HepG2 (cell line): ENCODE measurements around the gene FOXR2. TPM values are rescaled to one million over a fixed set of nuclear protein-coding genes. Genes with fewer than 3 reads are reported as not detected.

ENCODE experiments used
- GTF2F1 ChIP-seq: fragments of 150-350 bp; IDR thresholded peaks from 2 replicates; pipeline ENCODE4 v1.6.1; 2014; ENCODE audit warnings: low read length
- IKZF1 ChIP-seq: fragments of 450-650 bp; IDR thresholded peaks from 2 replicates; pipeline ENCODE4 v1.7.1; 2016
- NKX3-1 ChIP-seq: sonication (generic); formaldehyde crosslinking; IDR thresholded peaks from 2 replicates; pipeline ENCODE4 v1.5.0; 2020; ENCODE audit warnings: missing genetic modification reagents
- RBFOX2 ChIP-seq: fragments of 200-400 bp; formaldehyde crosslinking; IDR thresholded peaks from 2 replicates; pipeline ENCODE4 v1.6.1; 2017; ENCODE audit warnings: low read depth, mild to moderate bottlenecking, low read length
- ZNF12 ChIP-seq: sonication (generic); formaldehyde crosslinking; IDR thresholded peaks from 2 replicates; pipeline ENCODE4 v1.5.0; 2020; ENCODE audit warnings: missing genetic modification reagents
- polyA plus RNA-seq, 8 experiments: library from polyadenylated mRNA; depleted of rRNA in 3 of 8; stranded (reverse) in 7 of 8; unstranded in 1 of 8; fragments of >200 nt; fragmentation: Illumina TruSeq in 4 of 8; extraction: Trizol in 4 of 8; gene quantifications; 2 replicates each; pipeline versions ENCODE4 v1.2.1 to v1.2.3, GENCODE V29; 2011 to 2016; ENCODE audit warnings: low read depth in 4 of 8, missing spikeins in 1 of 8, mixed read lengths in 1 of 8; ENCODE audit not compliant: insufficient read depth in 1 of 8
- total RNA-seq, 5 experiments: library from RNA; depleted of rRNA; stranded (reverse); fragments of >200 nt; fragmentation: Illumina TruSeq; extraction: Trizol; gene quantifications; 2 replicates each; pipeline ENCODE4 v1.2.3, GENCODE V29; 2016; ENCODE audit warnings: low read depth in 1 of 5
- TF ChIP-seq, protein P1 (sequence below): sonication (generic); formaldehyde crosslinking; IDR thresholded peaks from 2 replicates; pipeline ENCODE4 v1.8.1; 2023; ENCODE audit warnings: missing genetic modification reagents, mild to moderate bottlenecking, borderline replicate concordance
- TF ChIP-seq, protein P2 (sequence below): sonication (generic); formaldehyde crosslinking; IDR thresholded peaks from 2 replicates; pipeline ENCODE4 v1.5.1; 2020; ENCODE audit warnings: missing genetic modification reagents, mild to moderate bottlenecking, borderline replicate concordance
- TF ChIP-seq, protein P3 (sequence below): sonication (generic); formaldehyde crosslinking; IDR thresholded peaks from 2 replicates; pipeline ENCODE4 v1.8.1; 2023; ENCODE audit warnings: mild to moderate bottlenecking, missing genetic modification reagents
- TF ChIP-seq, protein P4 (sequence below): sonication (generic); formaldehyde crosslinking; IDR thresholded peaks from 2 replicates; pipeline ENCODE4 v1.9.0; 2021; ENCODE audit warnings: missing genetic modification reagents, borderline replicate concordance
- TF ChIP-seq, protein P5 (sequence below): IDR thresholded peaks from 2 replicates; pipeline ENCODE4 v1.6.1; 2018; ENCODE audit warnings: missing genetic modification reagents

FOXR2 gene
- total and polyA plus RNA-seq, 2 of the 13 experiments (the other 11 are each of a cell fraction or from before 2014, with no cell fraction given), result not detected

DNA sequence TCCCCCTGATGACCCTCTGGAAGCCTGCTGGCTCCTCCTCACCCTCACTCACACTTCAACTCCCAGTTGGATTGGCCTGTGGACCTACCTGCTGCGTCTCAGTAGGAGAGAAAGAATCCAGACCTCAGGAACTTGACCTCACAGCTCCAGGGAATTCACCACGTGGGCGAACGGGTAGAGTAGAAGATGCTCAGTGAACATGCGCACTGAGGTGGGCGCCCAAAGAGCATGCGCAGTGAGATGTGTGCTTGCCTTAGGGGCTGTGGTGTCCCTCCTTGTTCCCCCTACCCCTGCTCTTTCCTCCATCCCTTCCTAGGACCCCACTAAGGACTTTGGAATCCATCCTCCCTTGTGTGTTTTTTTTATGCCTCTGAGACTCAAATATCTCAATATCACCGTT, 12.9 kb downstream of the FOXR2 start (continued):
- TF ChIP-seq, protein P1, sequence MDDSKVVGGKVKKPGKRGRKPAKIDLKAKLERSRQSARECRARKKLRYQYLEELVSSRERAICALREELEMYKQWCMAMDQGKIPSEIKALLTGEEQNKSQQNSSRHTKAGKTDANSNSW (CRISPR knock-in tag), result no peak
- TF ChIP-seq RBFOX2 (no peak), ZNF12 (CRISPR knock-in tag) (no peak), IKZF1 (no peak), NKX3-1 (CRISPR knock-in tag) (no peak), GTF2F1 (no peak)
- TF ChIP-seq, protein P2, sequence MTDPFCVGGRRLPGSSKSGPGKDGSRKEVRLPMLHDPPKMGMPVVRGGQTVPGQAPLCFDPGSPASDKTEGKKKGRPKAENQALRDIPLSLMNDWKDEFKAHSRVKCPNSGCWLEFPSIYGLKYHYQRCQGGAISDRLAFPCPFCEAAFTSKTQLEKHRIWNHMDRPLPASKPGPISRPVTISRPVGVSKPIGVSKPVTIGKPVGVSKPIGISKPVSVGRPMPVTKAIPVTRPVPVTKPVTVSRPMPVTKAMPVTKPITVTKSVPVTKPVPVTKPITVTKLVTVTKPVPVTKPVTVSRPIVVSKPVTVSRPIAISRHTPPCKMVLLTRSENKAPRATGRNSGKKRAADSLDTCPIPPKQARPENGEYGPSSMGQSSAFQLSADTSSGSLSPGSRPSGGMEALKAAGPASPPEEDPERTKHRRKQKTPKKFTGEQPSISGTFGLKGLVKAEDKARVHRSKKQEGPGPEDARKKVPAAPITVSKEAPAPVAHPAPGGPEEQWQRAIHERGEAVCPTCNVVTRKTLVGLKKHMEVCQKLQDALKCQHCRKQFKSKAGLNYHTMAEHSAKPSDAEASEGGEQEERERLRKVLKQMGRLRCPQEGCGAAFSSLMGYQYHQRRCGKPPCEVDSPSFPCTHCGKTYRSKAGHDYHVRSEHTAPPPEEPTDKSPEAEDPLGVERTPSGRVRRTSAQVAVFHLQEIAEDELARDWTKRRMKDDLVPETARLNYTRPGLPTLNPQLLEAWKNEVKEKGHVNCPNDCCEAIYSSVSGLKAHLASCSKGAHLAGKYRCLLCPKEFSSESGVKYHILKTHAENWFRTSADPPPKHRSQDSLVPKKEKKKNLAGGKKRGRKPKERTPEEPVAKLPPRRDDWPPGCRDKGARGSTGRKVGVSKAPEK (CRISPR knock-in tag), result no peak
- TF ChIP-seq, protein P3, sequence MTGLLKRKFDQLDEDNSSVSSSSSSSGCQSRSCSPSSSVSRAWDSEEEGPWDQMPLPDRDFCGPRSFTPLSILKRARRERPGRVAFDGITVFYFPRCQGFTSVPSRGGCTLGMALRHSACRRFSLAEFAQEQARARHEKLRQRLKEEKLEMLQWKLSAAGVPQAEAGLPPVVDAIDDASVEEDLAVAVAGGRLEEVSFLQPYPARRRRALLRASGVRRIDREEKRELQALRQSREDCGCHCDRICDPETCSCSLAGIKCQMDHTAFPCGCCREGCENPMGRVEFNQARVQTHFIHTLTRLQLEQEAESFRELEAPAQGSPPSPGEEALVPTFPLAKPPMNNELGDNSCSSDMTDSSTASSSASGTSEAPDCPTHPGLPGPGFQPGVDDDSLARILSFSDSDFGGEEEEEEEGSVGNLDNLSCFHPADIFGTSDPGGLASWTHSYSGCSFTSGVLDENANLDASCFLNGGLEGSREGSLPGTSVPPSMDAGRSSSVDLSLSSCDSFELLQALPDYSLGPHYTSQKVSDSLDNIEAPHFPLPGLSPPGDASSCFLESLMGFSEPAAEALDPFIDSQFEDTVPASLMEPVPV (CRISPR knock-in tag), result no peak
- TF ChIP-seq, protein P4, sequence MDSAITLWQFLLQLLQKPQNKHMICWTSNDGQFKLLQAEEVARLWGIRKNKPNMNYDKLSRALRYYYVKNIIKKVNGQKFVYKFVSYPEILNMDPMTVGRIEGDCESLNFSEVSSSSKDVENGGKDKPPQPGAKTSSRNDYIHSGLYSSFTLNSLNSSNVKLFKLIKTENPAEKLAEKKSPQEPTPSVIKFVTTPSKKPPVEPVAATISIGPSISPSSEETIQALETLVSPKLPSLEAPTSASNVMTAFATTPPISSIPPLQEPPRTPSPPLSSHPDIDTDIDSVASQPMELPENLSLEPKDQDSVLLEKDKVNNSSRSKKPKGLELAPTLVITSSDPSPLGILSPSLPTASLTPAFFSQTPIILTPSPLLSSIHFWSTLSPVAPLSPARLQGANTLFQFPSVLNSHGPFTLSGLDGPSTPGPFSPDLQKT (CRISPR knock-in tag), result no peak
- TF ChIP-seq, protein P5, sequence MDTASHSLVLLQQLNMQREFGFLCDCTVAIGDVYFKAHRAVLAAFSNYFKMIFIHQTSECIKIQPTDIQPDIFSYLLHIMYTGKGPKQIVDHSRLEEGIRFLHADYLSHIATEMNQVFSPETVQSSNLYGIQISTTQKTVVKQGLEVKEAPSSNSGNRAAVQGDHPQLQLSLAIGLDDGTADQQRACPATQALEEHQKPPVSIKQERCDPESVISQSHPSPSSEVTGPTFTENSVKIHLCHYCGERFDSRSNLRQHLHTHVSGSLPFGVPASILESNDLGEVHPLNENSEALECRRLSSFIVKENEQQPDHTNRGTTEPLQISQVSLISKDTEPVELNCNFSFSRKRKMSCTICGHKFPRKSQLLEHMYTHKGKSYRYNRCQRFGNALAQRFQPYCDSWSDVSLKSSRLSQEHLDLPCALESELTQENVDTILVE (CRISPR knock-in tag), result no peak
